Immature natural killer cell (primary cell): Measurements from ENCODE around the gene TBC1D2B. TPM values are rescaled to one million over a fixed set of nuclear protein-coding genes. Genes with fewer than 3 reads are reported as not detected.

Source experiments
- DNase-seq, 3 donors: peaks; one replicate each; pipeline ENCODE4 v3.0.0; 2022; ENCODE audit warnings: mixed read lengths in 1 of 3
- H3K27ac Mint-ChIP-seq, 6 donors: one replicate each; pipeline ENCODE4 v1.8.0; 2020; ENCODE audit warnings: mixed read lengths in 6 of 6, mild to moderate bottlenecking in 5 of 6, inconsistent platforms in 4 of 6, moderate library complexity in 3 of 6
- H3K27me3 Mint-ChIP-seq, 3 donors: one replicate each; pipeline ENCODE4 v1.8.0; 2020 to 2021; ENCODE audit warnings: low read depth in 3 of 3, mild to moderate bottlenecking in 3 of 3, mixed read lengths in 3 of 3, moderate library complexity in 3 of 3, inconsistent platforms in 1 of 3
- H3K36me3 Mint-ChIP-seq, 3 donors: one replicate each; pipeline ENCODE4 v1.8.0; 2020; ENCODE audit warnings: mixed read lengths in 3 of 3, inconsistent platforms in 2 of 3, mild to moderate bottlenecking in 2 of 3
- H3K4me1 Mint-ChIP-seq, 2 donors: one replicate each; pipeline ENCODE4 v1.8.0; 2020; ENCODE audit warnings: inconsistent platforms in 2 of 2, mild to moderate bottlenecking in 2 of 2, mixed read lengths in 2 of 2, moderate library complexity in 1 of 2
- H3K4me3 Mint-ChIP-seq, 5 donors: one replicate each; pipeline ENCODE4 v1.8.0; 2020; ENCODE audit warnings: mild to moderate bottlenecking in 5 of 5, mixed read lengths in 5 of 5, inconsistent platforms in 3 of 5, moderate library complexity in 3 of 5
- H3K9me3 Mint-ChIP-seq, 6 donors: one replicate each; pipeline ENCODE4 v1.8.0; 2020; ENCODE audit warnings: mild to moderate bottlenecking in 6 of 6, mixed read lengths in 6 of 6, inconsistent platforms in 4 of 6, moderate library complexity in 3 of 6
- polyA plus RNA-seq, 3 donors: library from polyadenylated mRNA; unstranded; fragments of 300-500 nt; fragmentation: Illumina TruSeq; gene quantifications; one replicate each; pipeline ENCODE4 v1.2.3, GENCODE V29; 2021

The TBC1D2B gene
- polyA plus RNA-seq, 3 donors from 2014 or later = 3.5 to 10.2 (median 7.8) TPM

DNA sequence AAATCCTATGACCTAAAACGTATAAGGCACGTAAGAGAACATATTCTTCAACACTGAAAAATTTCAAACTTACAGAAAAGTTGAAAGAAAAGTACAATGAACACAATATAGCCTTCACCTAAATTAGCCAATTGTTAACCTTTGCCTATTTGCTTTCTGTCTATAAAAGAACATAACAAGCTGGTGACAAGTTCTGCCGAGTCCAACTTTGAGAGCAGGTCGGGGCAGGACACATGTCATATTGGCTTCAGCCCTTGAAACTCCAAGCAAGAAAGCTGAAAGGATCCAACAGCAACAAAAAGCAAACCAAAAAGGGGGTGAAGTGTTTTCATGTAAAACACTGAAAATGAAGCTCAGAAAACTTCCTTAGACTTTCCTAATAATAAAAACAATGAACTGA, 59.1 kb downstream of the TBC1D2B start:
- peak overlapping the region in 1 of 6 donors; percentile 4 for H3K27ac Mint-ChIP-seq

DNA sequence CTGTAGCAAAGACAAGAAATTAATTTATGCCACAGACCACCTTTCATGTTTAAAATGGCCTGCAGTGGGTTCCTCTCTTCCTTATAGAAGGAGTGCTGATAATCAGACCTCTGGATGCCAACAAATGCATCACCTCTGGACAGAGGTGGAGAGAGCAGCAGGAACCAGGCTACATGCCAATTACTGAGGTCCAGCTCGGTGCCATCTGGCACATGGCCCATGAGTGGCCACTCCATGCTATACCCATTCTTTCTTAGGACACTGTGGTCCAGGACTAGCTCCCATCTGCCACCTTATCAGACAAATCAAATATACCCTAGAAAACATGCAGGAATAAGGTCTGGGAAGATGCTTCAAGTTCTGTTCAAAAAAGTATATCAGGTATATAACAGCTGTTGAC, 60.7 kb downstream of the TBC1D2B start:
- Mint-ChIP-seq H3K27me3 (no peaks in the 10 kb centered on the region), H3K4me3 (no peak overlapping the region), H3K4me1 (peaks cover 5 to 16% of the 10 kb centered on the region in 2 donors), H3K36me3 (peaks cover 18 to 58% (median 23%) of the 10 kb centered on the region in 3 donors), H3K27ac (peak overlapping the region in 1 of 6 donors; percentile 69), H3K9me3 (no peaks in the 10 kb centered on the region)
- DNase-seq = no peak

More for the DNA sequence above, 59.1 kb downstream of the TBC1D2B start:
- H3K4me3 Mint-ChIP-seq = no peak overlapping the region
- no peaks in the 10 kb centered on the region for H3K27me3 Mint-ChIP-seq
- peaks cover 18 to 46% (median 19%) of the 10 kb centered on the region in 3 donors for H3K36me3 Mint-ChIP-seq
- H3K9me3 Mint-ChIP-seq = no peaks in the 10 kb centered on the region
- no peak for DNase-seq
- H3K4me1 Mint-ChIP-seq = peaks cover 5 to 16% of the 10 kb centered on the region in 2 donors

DNA sequence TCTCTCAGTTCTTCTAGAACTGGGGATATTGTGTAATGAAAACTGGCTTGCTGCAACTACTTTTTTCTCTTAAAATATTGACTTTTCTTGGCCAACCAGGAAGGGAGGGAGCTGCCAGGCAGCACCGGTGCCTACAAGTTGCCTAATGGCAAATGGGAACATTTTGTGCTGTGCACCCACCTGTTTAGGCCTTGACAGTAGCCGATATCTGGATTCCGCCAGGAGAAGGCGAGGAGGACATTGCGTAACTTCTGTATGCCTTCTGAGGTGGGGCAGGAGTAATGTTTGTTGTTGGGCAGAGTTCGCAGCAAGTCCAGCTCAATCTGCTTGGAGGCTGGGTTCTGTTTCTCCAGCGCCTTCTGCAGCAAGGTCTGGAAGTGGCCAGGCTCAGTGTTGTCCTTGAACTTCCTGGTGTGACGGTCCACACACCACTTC, 64.9 kb downstream of the TBC1D2B start:
- Mint-ChIP-seq H3K27ac (no peak overlapping the region), H3K4me1 (peaks cover 0 to under 1% of the 10 kb centered on the region in 2 donors), H3K36me3 (peaks cover 16 to 55% (median 26%) of the 10 kb centered on the region in 3 donors), H3K9me3 (no peaks in the 10 kb centered on the region), H3K4me3 (no peak overlapping the region), H3K27me3 (no peaks in the 10 kb centered on the region)
- no peak for DNase-seq

DNA sequence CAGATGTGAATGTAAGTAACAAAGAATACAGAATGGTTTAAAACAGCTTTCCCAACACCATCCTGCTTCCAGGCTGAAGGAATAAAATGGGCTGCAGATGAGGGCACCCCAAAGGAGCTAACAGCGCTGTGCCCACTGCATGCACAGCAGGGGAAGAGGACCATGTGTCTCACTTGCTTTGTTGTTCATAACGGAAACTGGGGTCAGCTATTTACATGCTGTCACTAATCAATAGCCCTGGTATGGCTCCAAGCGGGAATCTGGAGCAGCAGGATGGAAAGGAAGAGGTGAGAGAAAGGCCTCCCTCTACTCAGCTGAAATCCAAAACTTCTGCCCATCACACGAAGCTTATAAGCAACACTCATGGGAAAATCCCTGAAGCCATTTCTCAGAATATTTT, 67.4 kb downstream of the TBC1D2B start:
- H3K27ac Mint-ChIP-seq = no peak overlapping the region
- DNase-seq = no peak
- H3K36me3 Mint-ChIP-seq = peaks cover 19 to 51% (median 24%) of the 10 kb centered on the region in 3 donors
- H3K9me3 Mint-ChIP-seq = no peaks in the 10 kb centered on the region
- H3K27me3 Mint-ChIP-seq = peaks cover 0 to 2% (median 0%) of the 10 kb centered on the region in 3 donors
- no peaks in the 10 kb centered on the region for H3K4me1 Mint-ChIP-seq
- H3K4me3 Mint-ChIP-seq = no peak overlapping the region

DNA sequence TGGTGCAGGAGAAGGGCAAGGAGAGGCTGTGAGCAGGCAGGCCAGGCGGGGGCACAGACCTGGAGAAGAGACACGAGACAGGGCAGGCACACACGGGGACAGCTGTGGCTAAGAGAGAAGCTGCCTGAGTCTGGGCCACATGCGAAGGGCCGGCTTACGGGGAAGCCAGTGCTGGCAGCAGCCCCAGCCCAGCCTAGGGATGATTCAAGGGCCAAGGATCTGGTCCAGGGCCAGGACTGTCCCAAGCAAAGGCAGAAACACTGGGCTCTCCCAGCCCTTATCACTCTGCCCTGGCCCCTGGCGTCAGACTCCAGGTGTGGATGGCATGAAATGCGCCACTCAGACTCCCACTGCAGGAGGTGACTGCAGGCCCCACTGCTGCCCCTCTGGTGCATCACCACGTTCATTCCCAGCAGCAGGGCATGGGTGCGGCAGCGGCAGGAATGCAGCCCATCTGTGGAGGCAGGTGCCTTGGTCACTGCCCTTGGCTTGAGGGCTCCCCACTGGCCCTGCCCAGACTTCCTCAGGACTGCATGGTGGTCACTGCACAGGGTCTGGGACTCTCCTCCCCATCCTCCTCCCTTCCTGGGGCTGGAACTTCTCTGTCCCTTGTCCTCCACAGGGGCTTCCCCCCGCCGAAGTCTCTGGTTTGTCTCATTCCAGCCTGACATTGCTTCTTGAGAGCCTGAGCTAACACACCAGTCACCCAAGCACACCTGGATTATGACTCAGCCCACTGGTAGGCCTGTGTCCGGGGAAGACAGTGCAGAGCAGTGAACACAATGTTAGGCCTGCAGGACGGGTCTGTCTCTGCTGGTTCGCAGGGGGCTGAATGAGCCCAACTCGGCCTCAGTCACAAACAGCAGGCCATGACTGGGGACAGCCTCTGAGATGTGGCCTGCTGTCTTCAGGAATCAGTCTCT, 69.3 kb downstream of the TBC1D2B start:
- H3K4me3 Mint-ChIP-seq = no peak overlapping the region
- peaks cover 13 to 42% (median 24%) of the 10 kb centered on the region in 3 donors for H3K36me3 Mint-ChIP-seq

DNA sequence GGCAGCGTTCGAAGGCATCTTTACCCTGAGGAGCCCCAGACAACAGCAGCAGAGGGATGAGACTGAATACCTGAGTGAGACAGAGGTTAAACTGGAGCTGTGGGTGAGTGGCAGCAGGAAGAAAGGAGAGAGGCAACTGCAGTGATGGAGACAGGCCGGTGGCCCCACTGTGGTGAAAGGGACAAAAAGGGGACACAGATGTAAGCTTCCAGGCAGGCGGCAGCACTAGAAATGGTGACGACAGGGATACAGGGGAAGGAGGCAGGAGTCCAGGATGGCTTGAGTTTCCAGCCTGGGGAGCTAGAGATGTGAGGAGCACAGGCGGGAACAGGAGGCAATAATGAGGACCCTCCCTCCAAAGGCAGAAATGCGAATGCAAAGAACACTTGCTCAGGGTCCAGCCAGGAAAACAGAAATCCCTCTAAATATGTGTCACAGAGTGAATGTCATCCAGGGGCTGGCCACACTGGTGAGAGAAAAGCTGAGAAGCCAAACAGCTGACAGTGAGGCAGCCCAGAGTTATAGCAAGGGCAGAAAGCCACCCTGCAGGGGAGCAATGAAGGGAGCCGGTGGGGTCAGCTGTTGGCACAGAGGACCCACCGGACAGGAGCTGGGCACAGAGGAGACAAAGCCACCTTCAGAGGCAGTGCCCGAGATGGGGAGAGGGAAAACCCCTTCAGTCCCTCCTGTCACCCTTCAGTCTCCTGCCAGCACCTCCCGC, 70.1 kb downstream of the TBC1D2B start:
- Mint-ChIP-seq H3K9me3 (no peaks in the 10 kb centered on the region), H3K36me3 (peaks cover 13 to 40% (median 21%) of the 10 kb centered on the region in 3 donors), H3K27ac (peak overlapping the region in 1 of 6 donors; percentile 67), H3K4me3 (no peak overlapping the region), H3K27me3 (peaks cover 0 to 2% (median 0%) of the 10 kb centered on the region in 3 donors), H3K4me1 (peaks cover 2 to 7% of the 10 kb centered on the region in 2 donors)
- no peak for DNase-seq

More for the DNA sequence above, 69.3 kb downstream of the TBC1D2B start:
- H3K4me1 Mint-ChIP-seq = no peaks in the 10 kb centered on the region
- DNase-seq = no peak
- no peak overlapping the region for H3K27ac Mint-ChIP-seq
- no peaks in the 10 kb centered on the region for H3K9me3 Mint-ChIP-seq
- peaks cover 0 to 2% (median 0%) of the 10 kb centered on the region in 3 donors for H3K27me3 Mint-ChIP-seq

DNA sequence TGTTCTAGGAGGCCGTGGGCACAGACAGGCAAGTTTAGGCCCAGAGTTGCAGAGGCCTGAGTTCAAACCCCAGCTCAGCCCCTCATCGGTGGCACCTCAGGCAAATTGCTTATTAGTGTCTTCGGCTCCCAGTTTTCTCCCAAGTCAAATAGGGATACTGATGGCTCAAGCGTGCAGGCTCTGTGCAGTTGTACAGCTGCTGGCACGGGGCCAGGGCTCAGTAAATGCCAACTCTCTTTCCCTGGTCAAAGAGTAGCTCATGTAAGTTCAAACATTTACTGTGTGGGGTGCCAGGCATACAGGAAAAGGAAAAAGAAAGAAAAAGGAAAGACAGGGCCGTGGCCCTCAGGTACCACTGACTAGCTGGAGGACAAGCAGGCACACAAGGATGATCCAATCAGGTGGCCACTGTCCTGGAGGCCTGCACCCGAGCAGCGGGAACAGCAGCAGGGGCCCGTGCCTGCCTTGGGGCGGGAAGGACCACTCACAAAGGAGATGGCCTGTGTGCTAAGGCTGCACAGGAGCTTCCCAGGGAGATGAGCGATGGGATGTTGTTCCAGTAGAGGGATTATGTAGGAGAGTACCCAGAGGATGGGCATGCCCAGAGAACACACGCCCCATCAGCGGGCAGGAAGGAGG, 70.8 kb downstream of the TBC1D2B start:
- Mint-ChIP-seq H3K9me3 (no peaks in the 10 kb centered on the region), H3K4me3 (no peak overlapping the region), H3K27me3 (peaks cover 0 to 2% (median 0%) of the 10 kb centered on the region in 3 donors), H3K27ac (peak overlapping the region in 3 of 6 donors; percentile 45 to 73 (median 67)), H3K36me3 (peaks cover 15 to 38% (median 24%) of the 10 kb centered on the region in 3 donors), H3K4me1 (peaks cover 2 to 7% of the 10 kb centered on the region in 2 donors)
- DNase-seq = no peak

DNA sequence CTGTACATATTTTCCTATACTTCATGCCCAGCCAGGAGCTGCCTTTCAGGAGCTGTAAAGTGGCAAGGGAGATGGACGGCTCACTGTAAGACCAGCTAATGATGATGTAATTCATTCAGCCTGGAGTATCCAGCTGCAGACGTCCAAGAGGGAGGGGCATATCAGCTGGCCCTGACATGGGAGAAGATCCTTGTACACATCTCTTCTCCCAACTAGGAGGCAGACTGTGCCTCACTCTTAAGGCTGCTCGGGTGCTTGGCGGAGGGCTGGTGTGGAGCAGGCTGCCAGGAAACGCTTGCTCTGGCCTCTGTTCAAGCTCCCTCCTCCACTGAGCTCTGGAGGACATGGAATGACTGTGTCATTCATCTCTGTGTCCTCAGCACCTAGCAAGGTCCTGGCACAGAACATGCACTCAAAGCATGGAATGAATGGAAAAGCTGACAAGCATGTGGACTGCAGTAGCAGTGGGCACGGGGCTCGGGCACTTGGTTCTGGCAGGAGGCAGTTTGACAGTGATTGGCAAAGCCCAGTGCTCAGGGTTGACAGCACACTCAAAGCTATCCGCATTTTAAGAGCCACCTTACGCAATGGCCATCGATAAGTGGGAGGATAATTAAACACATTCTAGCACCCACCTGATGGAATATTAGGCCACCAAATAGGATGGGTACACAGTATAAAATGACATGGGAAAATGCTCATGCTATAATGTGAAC, 72.4 kb downstream of the TBC1D2B start:
- peaks cover 0 to 5% (median 0%) of the 10 kb centered on the region in 3 donors for H3K27me3 Mint-ChIP-seq
- peaks cover 2 to 7% of the 10 kb centered on the region in 2 donors for H3K4me1 Mint-ChIP-seq
- H3K36me3 Mint-ChIP-seq = peaks cover 13 to 47% (median 28%) of the 10 kb centered on the region in 3 donors
- DNase-seq = no peak
- H3K9me3 Mint-ChIP-seq = no peaks in the 10 kb centered on the region
- no peak overlapping the region for H3K27ac Mint-ChIP-seq
- H3K4me3 Mint-ChIP-seq = no peak overlapping the region

DNA sequence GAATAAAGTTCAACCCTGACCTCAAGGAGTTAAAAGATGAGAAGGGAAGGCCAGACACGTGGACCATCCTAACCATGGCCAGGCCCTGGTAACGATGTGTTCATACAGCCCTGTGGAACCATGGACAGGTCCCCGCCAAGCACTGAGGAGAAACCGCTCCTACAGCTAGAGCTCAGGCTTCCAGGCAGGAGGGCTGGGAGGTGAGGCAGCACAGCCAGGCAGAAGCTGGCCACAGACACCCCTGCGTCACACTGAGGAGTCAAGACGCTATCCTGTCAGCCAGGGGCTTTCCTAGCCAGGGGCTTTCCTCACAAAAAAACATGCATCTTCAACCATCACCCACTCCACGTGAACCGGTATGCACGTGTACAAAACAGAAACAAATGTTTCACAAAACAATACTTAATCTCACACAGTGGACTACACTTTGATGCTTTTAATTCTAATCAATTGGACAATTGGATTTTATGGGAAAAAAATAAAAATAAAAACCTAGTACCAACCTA, 73.2 kb downstream of the TBC1D2B start:
- H3K27me3 Mint-ChIP-seq = peaks cover 0 to 5% (median 0%) of the 10 kb centered on the region in 3 donors
- DNase-seq = no peak
- no peak overlapping the region for H3K27ac Mint-ChIP-seq
- peaks cover 13 to 47% (median 28%) of the 10 kb centered on the region in 3 donors for H3K36me3 Mint-ChIP-seq
- H3K4me3 Mint-ChIP-seq = no peak overlapping the region
- no peaks in the 10 kb centered on the region for H3K9me3 Mint-ChIP-seq
- H3K4me1 Mint-ChIP-seq = peaks cover 2 to 7% of the 10 kb centered on the region in 2 donors

DNA sequence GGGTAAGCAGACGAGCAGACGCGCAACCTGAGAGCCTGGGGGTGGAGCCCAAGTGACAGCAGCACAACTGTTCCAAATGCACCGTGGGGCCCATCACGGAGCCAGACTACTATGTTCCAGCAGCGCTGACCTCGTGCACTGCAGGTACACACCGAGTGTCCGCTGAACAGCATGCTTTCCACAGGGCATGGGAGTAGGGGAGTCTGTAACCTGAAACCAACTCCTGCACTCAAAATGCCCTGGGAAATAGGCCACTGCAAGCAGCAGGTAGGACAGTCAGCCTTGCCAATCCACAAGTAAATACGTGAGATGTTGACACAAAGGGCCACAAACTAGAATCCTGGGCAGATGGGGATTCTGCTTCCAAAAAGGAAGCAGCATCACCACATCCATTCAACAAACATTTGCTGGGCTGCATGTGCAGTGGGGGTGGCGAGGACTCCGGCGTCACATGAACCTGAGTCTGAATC, 73.9 kb downstream of the TBC1D2B start:
- Mint-ChIP-seq H3K4me3 (no peak overlapping the region), H3K9me3 (no peaks in the 10 kb centered on the region), H3K27ac (no peak overlapping the region), H3K4me1 (peaks cover 2 to 7% of the 10 kb centered on the region in 2 donors), H3K27me3 (peaks cover 0 to 5% (median 0%) of the 10 kb centered on the region in 3 donors), H3K36me3 (peaks cover 13 to 42% (median 21%) of the 10 kb centered on the region in 3 donors)
- no peak for DNase-seq

DNA sequence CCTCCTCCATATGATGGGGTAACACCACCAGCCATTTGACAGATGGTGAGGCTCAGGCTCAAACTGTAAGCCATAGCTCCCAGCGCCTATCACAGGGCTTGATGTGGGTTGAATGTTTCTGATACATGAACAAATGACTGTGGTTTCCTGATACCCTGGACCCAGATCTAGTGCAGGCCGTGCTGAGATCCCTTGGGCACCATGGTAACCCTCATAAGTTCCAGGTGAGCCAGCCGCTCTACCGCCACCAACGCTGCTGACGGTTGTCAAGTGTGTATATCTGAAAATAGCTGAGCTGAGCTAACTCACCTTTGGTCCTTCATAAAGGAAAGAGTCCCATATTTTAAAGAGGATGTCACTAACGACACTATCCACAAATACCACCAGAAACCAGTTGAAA, 74.5 kb downstream of the TBC1D2B start:
- Mint-ChIP-seq H3K27ac (peak overlapping the region in 1 of 6 donors; percentile 62), H3K36me3 (peaks cover 13 to 39% (median 21%) of the 10 kb centered on the region in 3 donors)

DNA sequence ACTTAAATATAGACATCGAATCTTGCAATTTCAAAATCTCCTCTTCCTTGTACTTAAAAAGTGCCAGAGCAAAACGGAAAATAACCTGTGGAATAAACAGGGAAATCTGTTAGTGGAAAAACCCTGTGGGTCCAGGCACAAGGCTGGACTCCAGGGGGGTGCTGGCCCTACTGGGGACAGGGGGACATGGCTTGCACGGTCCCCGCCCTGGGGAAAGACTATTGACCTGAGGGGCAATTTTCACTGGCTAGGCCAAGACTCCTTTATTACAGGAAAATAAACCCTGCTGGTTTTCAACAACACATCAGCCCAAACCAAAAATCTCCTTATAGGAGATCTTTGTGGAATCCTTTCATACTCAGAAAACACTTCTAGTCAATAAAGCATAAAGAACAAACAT, 75.9 kb downstream of the TBC1D2B start:
- DNase-seq = no peak
- Mint-ChIP-seq H3K27me3 (peaks cover 0 to 4% (median 0%) of the 10 kb centered on the region in 3 donors), H3K9me3 (no peaks in the 10 kb centered on the region), H3K4me3 (no peak overlapping the region), H3K36me3 (peaks cover 6 to 33% (median 21%) of the 10 kb centered on the region in 3 donors), H3K4me1 (peaks cover 2 to 7% of the 10 kb centered on the region in 2 donors), H3K27ac (peak overlapping the region in 1 of 6 donors; percentile 53)

More for the DNA sequence above, 74.5 kb downstream of the TBC1D2B start:
- H3K4me1 Mint-ChIP-seq = peaks cover 2 to 7% of the 10 kb centered on the region in 2 donors
- H3K9me3 Mint-ChIP-seq = no peaks in the 10 kb centered on the region
- no peak for DNase-seq
- H3K4me3 Mint-ChIP-seq = no peak overlapping the region
- peaks cover 0 to 5% (median 0%) of the 10 kb centered on the region in 3 donors for H3K27me3 Mint-ChIP-seq
